ENCODE data around the gene ZNF800. TPM values are rescaled to one million over a fixed set of nuclear protein-coding genes. Genes with fewer than 3 reads are reported as not detected.
"Not testable (repeated sequence)": the region's sequence is repeated elsewhere in the genome, so short reads cannot be mapped to it uniquely, and the experiment has no call there.

Gene ZNF800
- total RNA-seq = 29.5 and 29.8 TPM in 2 replicates
- long read RNA-seq, partial matches to known transcripts = 1 of 4 reads
- long read RNA-seq, other reads (novel, unspliced or antisense) = 3 of 4 reads

DNA sequence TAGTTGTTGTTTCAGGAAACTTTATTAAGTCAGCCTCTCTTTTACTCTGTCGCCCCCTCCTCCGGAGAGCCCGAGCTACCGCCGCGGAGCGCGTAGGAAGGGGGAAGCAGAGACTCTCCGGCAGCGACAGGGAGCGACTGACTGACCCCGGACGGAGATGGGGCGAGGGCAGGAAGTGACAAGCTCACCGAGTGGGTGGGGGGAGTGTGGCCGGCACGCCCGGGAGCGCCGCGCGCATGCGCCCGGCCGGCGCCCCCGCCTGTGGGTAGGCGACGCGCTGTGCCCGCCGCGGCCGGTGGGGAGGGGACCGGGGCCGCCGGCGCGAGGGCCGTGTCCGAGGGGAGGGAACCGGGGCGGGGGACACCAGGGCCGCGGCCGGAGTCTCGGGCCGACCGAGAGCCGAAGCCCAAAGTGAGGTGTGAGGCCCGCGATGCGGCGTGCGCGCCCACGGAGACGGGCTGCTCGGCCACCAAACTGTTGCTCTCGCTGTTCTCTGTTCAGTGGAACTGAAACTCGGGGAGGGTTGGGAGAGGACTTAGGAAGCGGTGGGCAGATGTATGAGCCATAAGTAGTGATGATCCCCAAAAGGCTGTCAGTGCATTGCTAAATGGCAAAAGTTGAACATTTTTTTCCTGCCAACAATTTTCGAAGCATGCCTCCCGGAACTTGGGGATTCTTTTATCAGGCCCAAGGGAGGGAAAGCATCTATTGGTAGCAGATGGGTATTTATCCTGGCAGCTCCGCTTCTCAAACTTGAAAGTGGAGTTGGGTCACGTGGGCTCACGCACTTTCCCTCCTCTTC is at the start of gene ZNF800:
Gene ZNF800 (minus strand): TSS at position 143 of the 802 bp plus-strand sequence. CDS start 1,151 bp downstream, outside the sequence.
- peak within 1 kb of the TSS; percentile 99 for H3K4me3 Mint-ChIP-seq
- DNase-seq (ENCODE audit: low read depth, low spot score) = peak; percentile 72
- H3K4me1 Mint-ChIP-seq = peaks cover 28% of the 10 kb centered on the region
- H3K27me3 Mint-ChIP-seq (ENCODE audit: low read depth) = peaks cover 39% of the 10 kb centered on the region
- peak within 1 kb of the TSS; percentile 95 for H3K27ac Mint-ChIP-seq (ENCODE audit: unreplicated experiment)
- H3K9me3 Mint-ChIP-seq = no peaks in the 10 kb centered on the region
- TF ChIP-seq, protein P1, sequence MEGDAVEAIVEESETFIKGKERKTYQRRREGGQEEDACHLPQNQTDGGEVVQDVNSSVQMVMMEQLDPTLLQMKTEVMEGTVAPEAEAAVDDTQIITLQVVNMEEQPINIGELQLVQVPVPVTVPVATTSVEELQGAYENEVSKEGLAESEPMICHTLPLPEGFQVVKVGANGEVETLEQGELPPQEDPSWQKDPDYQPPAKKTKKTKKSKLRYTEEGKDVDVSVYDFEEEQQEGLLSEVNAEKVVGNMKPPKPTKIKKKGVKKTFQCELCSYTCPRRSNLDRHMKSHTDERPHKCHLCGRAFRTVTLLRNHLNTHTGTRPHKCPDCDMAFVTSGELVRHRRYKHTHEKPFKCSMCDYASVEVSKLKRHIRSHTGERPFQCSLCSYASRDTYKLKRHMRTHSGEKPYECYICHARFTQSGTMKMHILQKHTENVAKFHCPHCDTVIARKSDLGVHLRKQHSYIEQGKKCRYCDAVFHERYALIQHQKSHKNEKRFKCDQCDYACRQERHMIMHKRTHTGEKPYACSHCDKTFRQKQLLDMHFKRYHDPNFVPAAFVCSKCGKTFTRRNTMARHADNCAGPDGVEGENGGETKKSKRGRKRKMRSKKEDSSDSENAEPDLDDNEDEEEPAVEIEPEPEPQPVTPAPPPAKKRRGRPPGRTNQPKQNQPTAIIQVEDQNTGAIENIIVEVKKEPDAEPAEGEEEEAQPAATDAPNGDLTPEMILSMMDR (conservative IDR thresholded peaks at IDR 0.05) = no peak
- H3K36me3 Mint-ChIP-seq (ENCODE audit: low read depth) = peaks cover 13% of the 10 kb centered on the region

- Mint-ChIP-seq H3K36me3 (ENCODE audit: low read depth) (no peaks in the 10 kb centered on the region), H3K4me1 (no peaks in the 10 kb centered on the region), H3K27ac (ENCODE audit: unreplicated experiment) (no peak overlapping the region), H3K4me3 (no peak overlapping the region), H3K9me3 (peaks cover 2% of the 10 kb centered on the region), H3K27me3 (ENCODE audit: low read depth) (peaks cover 54% of the 10 kb centered on the region)
- TF ChIP-seq, protein P1 (conservative IDR thresholded peaks at IDR 0.05) = no peak
- DNase-seq (ENCODE audit: low read depth, low spot score) = no peak
Measured at GRCh38 chr7:127440206-127440605, 47.7 kb upstream of the ZNF800 start.

GRCh38 chr7:127438836-127439235 is 46.3 kb upstream of the ZNF800 start:
- no peak overlapping the region for H3K4me3 Mint-ChIP-seq
- peaks cover 55% of the 10 kb centered on the region for H3K27me3 Mint-ChIP-seq (ENCODE audit: low read depth)
- no peaks in the 10 kb centered on the region for H3K4me1 Mint-ChIP-seq
- peaks cover 2% of the 10 kb centered on the region for H3K9me3 Mint-ChIP-seq
- no peaks in the 10 kb centered on the region for H3K36me3 Mint-ChIP-seq (ENCODE audit: low read depth)
- DNase-seq (ENCODE audit: low read depth, low spot score) = no peak
- TF ChIP-seq, protein P1 (conservative IDR thresholded peaks at IDR 0.05) = no peak
- H3K27ac Mint-ChIP-seq (ENCODE audit: unreplicated experiment) = no peak overlapping the region

GRCh38 chr7:127437837-127438236 is 45.3 kb upstream of the ZNF800 start:
- no peaks in the 10 kb centered on the region for H3K4me1 Mint-ChIP-seq
- H3K9me3 Mint-ChIP-seq = peaks cover 2% of the 10 kb centered on the region
- no peaks in the 10 kb centered on the region for H3K36me3 Mint-ChIP-seq (ENCODE audit: low read depth)
- no peak overlapping the region for H3K4me3 Mint-ChIP-seq
- TF ChIP-seq, protein P1 (conservative IDR thresholded peaks at IDR 0.05) = no peak
- no peak overlapping the region for H3K27ac Mint-ChIP-seq (ENCODE audit: unreplicated experiment)
- no peak for DNase-seq (ENCODE audit: low read depth, low spot score)
- peaks cover 52% of the 10 kb centered on the region for H3K27me3 Mint-ChIP-seq (ENCODE audit: low read depth)

- no peaks in the 10 kb centered on the region for H3K9me3 Mint-ChIP-seq
- H3K27ac Mint-ChIP-seq (ENCODE audit: unreplicated experiment) = no peak overlapping the region
- TF ChIP-seq, protein P1 (conservative IDR thresholded peaks at IDR 0.05) = no peak
Measured at GRCh38 chr7:127437241-127437640, 44.7 kb upstream of the ZNF800 start.

DNA sequence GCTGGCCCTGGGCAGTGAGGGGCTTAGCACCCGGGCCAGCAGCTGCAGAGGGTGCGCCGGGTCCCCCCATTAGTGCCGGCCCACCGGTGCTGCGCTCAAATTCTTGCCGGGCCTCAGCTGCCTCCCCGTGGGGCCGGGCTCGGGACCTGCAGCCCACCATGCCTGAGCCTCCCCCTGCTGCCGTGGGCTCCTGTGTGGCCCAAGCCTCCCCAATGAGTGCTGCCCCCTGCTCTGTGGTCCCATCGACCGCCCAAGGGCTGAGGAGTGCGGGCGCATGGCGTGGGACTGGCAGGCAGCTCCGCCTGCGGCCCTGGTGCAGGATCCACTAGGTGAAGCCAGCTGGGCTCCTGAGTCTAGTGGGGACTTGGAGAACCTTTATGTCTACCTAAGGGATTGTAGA is 36.8 kb upstream of the ZNF800 start:
- not testable (repeated sequence) for H3K36me3 Mint-ChIP-seq (ENCODE audit: low read depth); H3K4me1 Mint-ChIP-seq; H3K4me3 Mint-ChIP-seq; H3K27ac Mint-ChIP-seq (ENCODE audit: unreplicated experiment); H3K9me3 Mint-ChIP-seq; DNase-seq (ENCODE audit: low read depth, low spot score)
- H3K27me3 Mint-ChIP-seq (ENCODE audit: low read depth) = peaks cover 20% of the 10 kb centered on the region

More at GRCh38 chr7:127437241-127437640, 44.7 kb upstream of the ZNF800 start:
- H3K36me3 Mint-ChIP-seq (ENCODE audit: low read depth) = no peaks in the 10 kb centered on the region
- peaks cover 46% of the 10 kb centered on the region for H3K27me3 Mint-ChIP-seq (ENCODE audit: low read depth)
- no peak for DNase-seq (ENCODE audit: low read depth, low spot score)
- no peak overlapping the region for H3K4me3 Mint-ChIP-seq
- H3K4me1 Mint-ChIP-seq = no peaks in the 10 kb centered on the region
